Muscle of back (tissue), 11 donors: ENCODE results near the gene PLD2. TPM values are rescaled to one million over a fixed set of nuclear protein-coding genes. Genes with fewer than 3 reads are reported as not detected.
"Not testable (repeated sequence)": the region's sequence is repeated elsewhere in the genome, so short reads cannot be mapped to it uniquely, and the experiment has no call there.

ENCODE experiments used
- DNase-seq, 3 donors: peaks; one replicate each; pipeline versions ENCODE4 v3.0.0 to v3.0.0-alpha.2; 2013
- polyA plus RNA-seq, 10 donors: library from polyadenylated mRNA; unstranded; fragments of 120-200 nt; gene quantifications; one replicate each; pipeline ENCODE4 v1.2.1, GENCODE V29; 2013; ENCODE audit not compliant: insufficient read length in 10 of 10

Gene PLD2
- polyA plus RNA-seq, 10 donors: 15.4 to 35.0 (median 24.6) TPM

- DNase-seq: no peak
These were observed 50.0 kb downstream of the PLD2 start for GRCh38 chr17:4856937-4857314.

GRCh38 chr17:4857347-4857746 lies 50.4 kb downstream of the PLD2 start:
- DNase-seq: not testable (repeated sequence)

GRCh38 chr17:4858068-4858881 lies 51.3 kb downstream of the PLD2 start:
- no peak for DNase-seq

- DNase-seq: no peak
These were observed 51.9 kb downstream of the PLD2 start for GRCh38 chr17:4858882-4859260.

- peak; percentile 19 to 82 (median 32) for DNase-seq
These were observed 53.1 kb downstream of the PLD2 start for GRCh38 chr17:4859816-4860625.

- DNase-seq: no peak
These were observed 53.7 kb downstream of the PLD2 start for GRCh38 chr17:4860651-4861050.

- DNase-seq: no peak
These were observed 54.1 kb downstream of the PLD2 start for GRCh38 chr17:4861052-4861451.

GRCh38 chr17:4862720-4863119 lies 55.8 kb downstream of the PLD2 start:
- no peak for DNase-seq

- DNase-seq: no peak
These were observed 56.4 kb downstream of the PLD2 start for GRCh38 chr17:4863321-4863720.

- DNase-seq: not testable (repeated sequence)
These were observed 60.6 kb downstream of the PLD2 start for GRCh38 chr17:4867535-4867934.

GRCh38 chr17:4869058-4869998 lies 62.4 kb downstream of the PLD2 start:
- not testable (repeated sequence) for DNase-seq

GRCh38 chr17:4870855-4871254 lies 63.9 kb downstream of the PLD2 start:
- DNase-seq: no peak

GRCh38 chr17:4872786-4873185 lies 65.8 kb downstream of the PLD2 start:
- no peak for DNase-seq

Other genes with a start within 250 kb of the PLD2 start
- gene GGT6, start 246.6 kb upstream of the PLD2 start, polyA plus RNA-seq: 1 to 10 TPM in 2 of 10 donors, under 1 TPM in 7, not detected in 1; 0.10 to 2.1 (median 0.15) TPM
- gene SMTNL2, start 222.6 kb upstream of the PLD2 start, polyA plus RNA-seq: 100 to 1,000 TPM in 8 of 10 donors, 10 to 100 TPM in 2; 45.2 to 166 (median 110) TPM
- gene ALOX15, start 165.5 kb upstream of the PLD2 start, polyA plus RNA-seq: 1 to 10 TPM in 1 of 10 donors, under 1 TPM in 9; 0.25 to 1.1 (median 0.44) TPM
- 10 to 100 TPM; 26.8 to 34.6 (median 31.6) TPM for gene PELP1, start 103.0 kb upstream of the PLD2 start, polyA plus RNA-seq
- 10 to 100 TPM; 17.8 to 25.8 (median 20.3) TPM for gene ARRB2, start 96.5 kb upstream of the PLD2 start, polyA plus RNA-seq
- gene MED11, start 75.7 kb upstream of the PLD2 start, polyA plus RNA-seq: 10 to 100 TPM; 13.4 to 17.4 (median 15.8) TPM
- under 1 TPM; 0.19 to 0.52 (median 0.30) TPM for gene ZMYND15, start 67.3 kb upstream of the PLD2 start, polyA plus RNA-seq
- gene CXCL16, start 67.2 kb upstream of the PLD2 start, polyA plus RNA-seq: 1 to 10 TPM; 3.2 to 6.0 (median 5.2) TPM
- gene TM4SF5, start 35.3 kb upstream of the PLD2 start, polyA plus RNA-seq: not detected
- 1 to 10 TPM; 3.9 to 8.3 (median 5.8) TPM for gene VMO1, start 20.8 kb upstream of the PLD2 start, polyA plus RNA-seq
- gene GLTPD2, start 18.2 kb upstream of the PLD2 start, polyA plus RNA-seq: under 1 TPM in 9 of 10 donors, not detected in 1; 0.40 to 0.79 (median 0.56) TPM
- gene PSMB6, start 11.0 kb upstream of the PLD2 start, polyA plus RNA-seq: 100 to 1,000 TPM in 4 of 10 donors, 10 to 100 TPM in 6; 88.8 to 107 (median 96.2) TPM
- gene MINK1, start 26.2 kb downstream of the PLD2 start, polyA plus RNA-seq: 10 to 100 TPM; 24.8 to 47.0 (median 30.4) TPM
- gene C17orf107, start 92.4 kb downstream of the PLD2 start, polyA plus RNA-seq: 1 to 10 TPM in 8 of 10 donors, under 1 TPM in 2; 0.67 to 2.1 (median 1.4) TPM
- gene CHRNE, start 95.9 kb downstream of the PLD2 start, polyA plus RNA-seq: 1 to 10 TPM in 8 of 10 donors, under 1 TPM in 2; 0.67 to 5.5 (median 1.7) TPM
- 1 to 10 TPM in 4 of 10 donors, under 1 TPM in 6; 0.58 to 1.7 (median 0.81) TPM for gene GP1BA, start 125.1 kb downstream of the PLD2 start, polyA plus RNA-seq
- 10 to 100 TPM; 41.8 to 58.0 (median 49.9) TPM for gene SLC25A11, start 132.9 kb downstream of the PLD2 start, polyA plus RNA-seq
- gene RNF167, start 133.1 kb downstream of the PLD2 start, polyA plus RNA-seq: 10 to 100 TPM; 61.9 to 77.7 (median 68.3) TPM
- 100 to 1,000 TPM; 282 to 440 (median 354) TPM for gene PFN1, start 141.4 kb downstream of the PLD2 start, polyA plus RNA-seq
- 1,000 to 10,000 TPM in 9 of 10 donors, 100 to 1,000 TPM in 1; 770 to 2,512 (median 1,687) TPM for gene ENO3, start 144.0 kb downstream of the PLD2 start, polyA plus RNA-seq
- gene SPAG7, start 160.7 kb downstream of the PLD2 start, polyA plus RNA-seq: 100 to 1,000 TPM in 2 of 10 donors, 10 to 100 TPM in 8; 78.8 to 113 (median 81.3) TPM
- gene CAMTA2, start 180.5 kb downstream of the PLD2 start, polyA plus RNA-seq: 10 to 100 TPM; 14.6 to 33.9 (median 21.6) TPM
- 1 to 10 TPM; 3.0 to 6.9 (median 4.2) TPM for gene INCA1, start 190.4 kb downstream of the PLD2 start, polyA plus RNA-seq
- 100 to 1,000 TPM in 5 of 10 donors, 10 to 100 TPM in 5; 74.9 to 113 (median 100) TPM for gene KIF1C, start 190.8 kb downstream of the PLD2 start, polyA plus RNA-seq
- under 1 TPM in 8 of 10 donors, not detected in 2; 0.07 to 0.28 (median 0.15) TPM for gene SLC52A1, start 228.3 kb downstream of the PLD2 start, polyA plus RNA-seq